Smooth muscle cell (in vitro differentiated cells): ENCODE data around the gene TRMT1. TPM values are rescaled to one million over a fixed set of nuclear protein-coding genes. Genes with fewer than 3 reads are reported as not detected.

ENCODE experiments used
- DNase-seq: peaks from one replicate; lab custom pipeline; 2025; ENCODE audit not compliant: unreplicated experiment; lab: John Stamatoyannopoulos, UW
- H2AFZ ChIP-seq: fragments of 200-600 bp; sonication (generic); 2 replicates; pipeline ENCODE4 v1.6.0; 2016; ENCODE audit warnings: antibody characterized with exemption, low read depth, mild to moderate bottlenecking
- H3F3A ChIP-seq: fragments of 200-600 bp; sonication (generic); 2 replicates; pipeline ENCODE4 v1.6.0; 2017; ENCODE audit warnings: antibody characterized with exemption, low read depth
- H3K27ac ChIP-seq: fragments of 200-600 bp; sonication (generic); 2 replicates; pipeline ENCODE4 v1.5.1; 2016; ENCODE audit warnings: low read depth, mild to moderate bottlenecking
- H3K27me3 ChIP-seq: fragments of 200-600 bp; sonication (generic); 2 replicates; pipeline ENCODE4 v1.6.1; 2016; ENCODE audit warnings: low read depth, mild to moderate bottlenecking
- H3K36me3 ChIP-seq: fragments of 200-600 bp; sonication (generic); 2 replicates; pipeline ENCODE4 v1.5.1; 2016; ENCODE audit warnings: low read depth
- H3K4me1 ChIP-seq: fragments of 200-600 bp; sonication (generic); 2 replicates; pipeline ENCODE4 v1.5.1; 2016; ENCODE audit warnings: low read depth
- H3K4me2 ChIP-seq: fragments of 200-600 bp; sonication (generic); 2 replicates; pipeline ENCODE4 v1.6.0; 2016; ENCODE audit warnings: mild to moderate bottlenecking
- H3K4me3 ChIP-seq: fragments of 200-600 bp; sonication (generic); 2 replicates; pipeline ENCODE4 v1.5.1; 2016; ENCODE audit warnings: mild to moderate bottlenecking
- H3K79me2 ChIP-seq: fragments of 200-600 bp; sonication (generic); 2 replicates; pipeline ENCODE4 v1.6.0; 2016; ENCODE audit warnings: low read depth, mild to moderate bottlenecking
- H3K9ac ChIP-seq: fragments of 200-600 bp; sonication (generic); 2 replicates; pipeline ENCODE4 v1.6.0; 2016; ENCODE audit warnings: low read depth
- H3K9me3 ChIP-seq: fragments of 200-600 bp; sonication (generic); replicated peaks from 2 replicates; pipeline ENCODE4 v1.5.1; 2016; ENCODE audit warnings: low read depth
- H4K20me1 ChIP-seq: fragments of 200-600 bp; sonication (generic); 2 replicates; pipeline ENCODE4 v1.6.0; 2016; ENCODE audit warnings: low read depth
- WGBS: methylation state at CpG from one replicate; pipeline ENCODE4 v1.1.7; 2016; ENCODE audit warnings: low lambda C conversion rate; 5-methylcytosine and 5-hydroxymethylcytosine counted together
- polyA plus RNA-seq: library from polyadenylated mRNA; unstranded; fragments of >200 nt; fragmentation: Nextera tagmentation; extraction: Ambion mirVana; gene quantifications from 2 replicates; pipeline ENCODE4 v1.2.1, GENCODE V29; 2016
- total RNA-seq: library from RNA; depleted of rRNA; stranded (reverse); fragments of >200 nt; gene quantifications from 2 replicates; pipeline ENCODE4 v1.2.3, GENCODE V29; 2014
- TF ChIP-seq, protein P1 (sequence below): fragments of 200-600 bp; sonication (generic); IDR thresholded peaks from 2 replicates; pipeline ENCODE4 v1.5.1; 2017; ENCODE audit warnings: borderline replicate concordance, mild to moderate bottlenecking, antibody characterized with exemption; ENCODE audit not compliant: insufficient read depth, poor library complexity, severe bottlenecking

Gene TRMT1
- total and polyA plus RNA-seq, 2 experiments from 2014 or later: 21.9 to 37.4 TPM

DNA sequence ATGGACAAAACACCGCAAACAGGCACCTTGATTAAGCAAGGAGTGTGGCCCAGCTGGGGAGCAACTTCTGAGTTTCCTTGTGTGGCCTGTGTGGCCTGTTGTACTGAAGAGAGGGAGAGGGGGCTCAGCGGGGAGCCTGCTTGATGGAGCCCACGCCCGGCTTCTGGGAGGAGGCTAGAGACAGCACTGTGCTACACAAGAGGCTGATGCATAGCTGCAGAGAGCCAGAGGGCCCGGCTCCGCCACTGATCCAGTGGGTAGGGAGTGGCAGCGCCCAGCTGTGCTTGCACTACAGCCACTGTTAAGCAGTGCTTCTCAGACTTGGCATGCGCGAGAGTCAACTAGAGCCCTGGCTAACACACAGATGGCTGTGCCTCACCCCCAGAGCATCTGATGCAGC lies 32.9 kb downstream of the TRMT1 start:
- no peak overlapping the region for H3K4me3 ChIP-seq
- H3F3A ChIP-seq: no peaks in the 10 kb centered on the region
- H2AFZ ChIP-seq: no peak overlapping the region
- no peak overlapping the region for H3K4me2 ChIP-seq
- TF ChIP-seq, protein P1, sequence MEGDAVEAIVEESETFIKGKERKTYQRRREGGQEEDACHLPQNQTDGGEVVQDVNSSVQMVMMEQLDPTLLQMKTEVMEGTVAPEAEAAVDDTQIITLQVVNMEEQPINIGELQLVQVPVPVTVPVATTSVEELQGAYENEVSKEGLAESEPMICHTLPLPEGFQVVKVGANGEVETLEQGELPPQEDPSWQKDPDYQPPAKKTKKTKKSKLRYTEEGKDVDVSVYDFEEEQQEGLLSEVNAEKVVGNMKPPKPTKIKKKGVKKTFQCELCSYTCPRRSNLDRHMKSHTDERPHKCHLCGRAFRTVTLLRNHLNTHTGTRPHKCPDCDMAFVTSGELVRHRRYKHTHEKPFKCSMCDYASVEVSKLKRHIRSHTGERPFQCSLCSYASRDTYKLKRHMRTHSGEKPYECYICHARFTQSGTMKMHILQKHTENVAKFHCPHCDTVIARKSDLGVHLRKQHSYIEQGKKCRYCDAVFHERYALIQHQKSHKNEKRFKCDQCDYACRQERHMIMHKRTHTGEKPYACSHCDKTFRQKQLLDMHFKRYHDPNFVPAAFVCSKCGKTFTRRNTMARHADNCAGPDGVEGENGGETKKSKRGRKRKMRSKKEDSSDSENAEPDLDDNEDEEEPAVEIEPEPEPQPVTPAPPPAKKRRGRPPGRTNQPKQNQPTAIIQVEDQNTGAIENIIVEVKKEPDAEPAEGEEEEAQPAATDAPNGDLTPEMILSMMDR: no peak
- no peaks in the 10 kb centered on the region for H3K9me3 ChIP-seq
- H3K27me3 ChIP-seq: no peaks in the 10 kb centered on the region
- 92% methylated on average over 9 of the region's 9 CpGs for WGBS
- no peaks in the 10 kb centered on the region for H4K20me1 ChIP-seq
- DNase-seq: no peak
- H3K9ac ChIP-seq: no peak overlapping the region
- peaks cover 2% of the 10 kb centered on the region for H3K4me1 ChIP-seq
- no peaks in the 10 kb centered on the region for H3K79me2 ChIP-seq
- H3K36me3 ChIP-seq: no peaks in the 10 kb centered on the region
- no peak overlapping the region for H3K27ac ChIP-seq

DNA sequence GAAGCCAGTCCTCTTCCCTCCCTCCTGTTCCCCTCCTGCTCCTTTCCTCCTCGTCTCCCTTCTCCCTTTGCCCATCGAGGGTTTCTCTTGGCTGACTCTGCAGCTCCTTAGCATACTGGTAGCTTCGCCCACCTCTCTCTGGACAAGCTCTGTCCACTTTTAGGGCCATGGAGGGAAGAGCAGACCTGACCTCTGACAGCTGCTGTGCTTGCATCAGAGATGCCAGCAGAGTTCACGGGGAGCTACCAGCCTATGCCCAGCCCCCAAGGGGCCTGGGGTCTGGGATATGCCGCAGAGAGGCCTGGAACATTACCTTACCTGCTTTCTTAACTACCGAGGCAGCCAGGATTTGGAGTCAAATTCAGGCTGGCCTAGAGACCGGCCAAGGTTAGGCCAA lies 33.5 kb downstream of the TRMT1 start:
- no peaks in the 10 kb centered on the region for H3K79me2 ChIP-seq

GRCh38 chr19:13082192-13083007 lies 34.1 kb downstream of the TRMT1 start:
- Histone ChIP-seq H3K4me2 (no peak overlapping the region), H3K4me3 (no peak overlapping the region), H4K20me1 (no peaks in the 10 kb centered on the region), H3K79me2 (no peaks in the 10 kb centered on the region), H3K27me3 (no peaks in the 10 kb centered on the region), H3K27ac (no peak overlapping the region), H3F3A (no peaks in the 10 kb centered on the region), H3K9ac (no peak overlapping the region), H3K36me3 (no peaks in the 10 kb centered on the region), H3K9me3 (no peaks in the 10 kb centered on the region), H2AFZ (no peak overlapping the region), H3K4me1 (peaks cover 2% of the 10 kb centered on the region)
- TF ChIP-seq, protein P1: peak; percentile 27
- DNase-seq: no peak
- WGBS: 36% methylated on average over 14 of the region's 14 CpGs

More for the DNA sequence above, 33.5 kb downstream of the TRMT1 start:
- Histone ChIP-seq H3K4me1 (peaks cover 2% of the 10 kb centered on the region), H3K27me3 (no peaks in the 10 kb centered on the region), H3K9ac (no peak overlapping the region), H3F3A (no peaks in the 10 kb centered on the region), H3K9me3 (no peaks in the 10 kb centered on the region), H3K27ac (no peak overlapping the region), H3K4me3 (no peak overlapping the region), H3K4me2 (no peak overlapping the region), H3K36me3 (no peaks in the 10 kb centered on the region), H4K20me1 (no peaks in the 10 kb centered on the region), H2AFZ (no peak overlapping the region)
- TF ChIP-seq, protein P1: no peak
- 67% methylated on average over 7 of the region's 7 CpGs for WGBS
- no peak for DNase-seq
